H1 (cell line): Measurements from ENCODE around the gene INPP4B. TPM values are rescaled to one million over a fixed set of nuclear protein-coding genes. Genes with fewer than 3 reads are reported as not detected.

Experiments used
- CTCF ChIA-PET: fragments of 300-600 bp; sonication (Branson Sonifier 250); formaldehyde crosslinking; loops from one replicate; lab custom pipeline; 2021; ENCODE audit not compliant: partially characterized antibody; lab: Charles Lee
- POLR2A ChIA-PET: fragments of 300-600 bp; sonication (Branson Sonifier 250); formaldehyde crosslinking; loops from one replicate; lab custom pipeline; 2021; ENCODE audit warnings: inconsistent platforms; ENCODE audit not compliant: partially characterized antibody; lab: Charles Lee
- DNase-seq, 2 experiments: peaks; one replicate each; pipeline versions ENCODE4 v3.0.0 to v3.0.0-alpha.2; 2010 to 2022; ENCODE audit warnings: low spot score in 2 of 2, low read depth in 1 of 2, mixed read lengths in 1 of 2
- FAIRE-seq: peaks from 2 replicates; lab custom pipeline; 2011; peaks lifted over from hg19 to GRCh38; lab: Jason Lieb, UNC
- H2AFZ ChIP-seq: 2 replicates; pipeline ENCODE4 v1.8.1; 2012; ENCODE audit warnings: low read length, inconsistent platforms
- H2AK5ac ChIP-seq: 2 replicates; pipeline ENCODE4 v1.6.1; 2013; ENCODE audit warnings: low read depth, low read length
- H2BK120ac ChIP-seq: replicated peaks from 2 replicates; pipeline ENCODE3; 2013; ENCODE audit warnings: low read depth, low read length, inconsistent platforms
- H2BK12ac ChIP-seq: 2 replicates; pipeline ENCODE4 v1.6.1; 2013; ENCODE audit warnings: low read depth, low read length
- H2BK15ac ChIP-seq: 2 replicates; pipeline ENCODE4 v1.6.1; 2013; ENCODE audit warnings: low read length
- H2BK20ac ChIP-seq: 2 replicates; pipeline ENCODE4 v1.6.1; 2013; ENCODE audit warnings: low read length
- H2BK5ac ChIP-seq: 2 replicates; pipeline ENCODE4 v1.6.1; 2013; ENCODE audit warnings: low read depth, low read length
- H3K14ac ChIP-seq: 2 replicates; pipeline ENCODE4 v1.6.1; 2013; ENCODE audit warnings: inconsistent platforms; ENCODE audit not compliant: insufficient read length
- H3K18ac ChIP-seq: 2 replicates; pipeline ENCODE4 v1.6.1; 2013; ENCODE audit warnings: low read length; ENCODE audit errors: extremely low read depth
- H3K23ac ChIP-seq: 2 replicates; pipeline ENCODE4 v1.6.1; 2013; ENCODE audit warnings: inconsistent platforms; ENCODE audit not compliant: insufficient read length
- H3K23me2 ChIP-seq: 2 replicates; pipeline ENCODE4 v1.6.1; 2013; ENCODE audit warnings: low read depth, low read length
- H3K27ac ChIP-seq: 2 replicates; pipeline ENCODE4 v1.6.1; 2011; ENCODE audit warnings: low read depth, low read length, inconsistent platforms
- H3K27me3 ChIP-seq, 4 experiments: replicated peaks in 1 of 4; 1 replicate in 1 of 4; 2 replicates in 3 of 4; pipeline versions ENCODE4 v1.6.1 to v1.8.1; 2011 to 2013; ENCODE audit warnings: low read length in 3 of 4, mild to moderate bottlenecking in 3 of 4, inconsistent platforms in 2 of 4, mixed read lengths in 2 of 4, moderate library complexity in 1 of 4; ENCODE audit not compliant: control insufficient read depth in 3 of 4, insufficient read depth in 3 of 4; ENCODE audit errors: extremely low read depth in 1 of 4
- H3K36me3 ChIP-seq, 4 experiments: 2 replicates each; pipeline versions ENCODE4 v1.6.1 to v1.8.1; 2011 to 2013; ENCODE audit warnings: mild to moderate bottlenecking in 4 of 4, low read length in 3 of 4, moderate library complexity in 2 of 4, control low read depth in 1 of 4, inconsistent platforms in 1 of 4; ENCODE audit not compliant: insufficient read depth in 4 of 4, control insufficient read depth in 2 of 4
- H3K4ac ChIP-seq: replicated peaks from 2 replicates; pipeline ENCODE3; 2013; ENCODE audit warnings: low read length, low read depth, mixed read lengths, inconsistent platforms; ENCODE audit not compliant: insufficient read length
- H3K4me1 ChIP-seq, 4 experiments: replicated peaks in 1 of 4; 1 replicate in 1 of 4; 2 replicates in 3 of 4; pipeline versions ENCODE4 v1.6.1 to v1.8.1; 2011 to 2013; ENCODE audit warnings: low read length in 3 of 4, inconsistent platforms in 2 of 4, mixed read lengths in 1 of 4; ENCODE audit not compliant: insufficient read depth in 4 of 4, control insufficient read depth in 3 of 4
- H3K4me2 ChIP-seq, 2 experiments: 2 replicates each; pipeline versions ENCODE4 v1.6.1 to v1.8.1; 2011 to 2013; ENCODE audit warnings: low read depth in 2 of 2, low read length in 2 of 2, control low read depth in 1 of 2, inconsistent platforms in 1 of 2, mild to moderate bottlenecking in 1 of 2; ENCODE audit not compliant: insufficient read depth in 1 of 2
- H3K4me3 ChIP-seq, 4 experiments: fragments of 200-600, 300-600 bp in 1 of 4; sonication (generic), shearing (Covaris generic), sonication (Bioruptor Twin) in 1 of 4; 2 replicates each; pipeline versions ENCODE4 v1.5.1 to v1.8.1; 2011 to 2016; ENCODE audit warnings: low read length in 4 of 4, low read depth in 3 of 4, control low read depth in 2 of 4, inconsistent platforms in 2 of 4, mild to moderate bottlenecking in 2 of 4, mixed read lengths in 1 of 4, moderate library complexity in 1 of 4; ENCODE audit not compliant: insufficient read depth in 2 of 4; ENCODE audit errors: extremely low read depth in 1 of 4
- H3K56ac ChIP-seq: replicated peaks from 2 replicates; pipeline ENCODE3; 2013; ENCODE audit warnings: low read depth, mild to moderate bottlenecking, mixed read lengths, low read length, inconsistent platforms; ENCODE audit not compliant: insufficient read length
- H3K79me1 ChIP-seq: 2 replicates; pipeline ENCODE4 v1.6.1; 2013; ENCODE audit warnings: low read depth, low read length, control low read depth
- H3K79me2 ChIP-seq, 2 experiments: 2 replicates each; pipeline versions ENCODE4 v1.6.1 to v1.8.1; 2012 to 2013; ENCODE audit warnings: low read length in 2 of 2, mild to moderate bottlenecking in 2 of 2, inconsistent platforms in 1 of 2; ENCODE audit not compliant: insufficient read depth in 2 of 2, control insufficient read depth in 1 of 2
- H3K9ac ChIP-seq, 4 experiments: replicated peaks in 1 of 4; 1 replicate in 1 of 4; 2 replicates in 3 of 4; pipeline versions ENCODE4 v1.6.1 to v1.8.1; 2011 to 2013; ENCODE audit warnings: low read depth in 3 of 4, low read length in 3 of 4, control low read depth in 2 of 4, mild to moderate bottlenecking in 2 of 4, moderate library complexity in 2 of 4, inconsistent platforms in 1 of 4; ENCODE audit errors: extremely low read depth in 1 of 4
- H3K9me3 ChIP-seq, 2 experiments: 2 replicates each; pipeline versions ENCODE4 v1.6.1 to v1.8.1; 2012 to 2013; ENCODE audit warnings: mild to moderate bottlenecking in 2 of 2, moderate library complexity in 2 of 2, control low read depth in 1 of 2, inconsistent platforms in 1 of 2, low read depth in 1 of 2, low read length in 1 of 2, mixed read lengths in 1 of 2; ENCODE audit not compliant: insufficient read depth in 2 of 2
- H4K20me1 ChIP-seq, 2 experiments: replicated peaks in 1 of 2; 2 replicates each; pipeline versions ENCODE3 to v1.8.1; 2011 to 2013; ENCODE audit warnings: inconsistent platforms in 2 of 2, low read length in 2 of 2, mild to moderate bottlenecking in 1 of 2; ENCODE audit not compliant: insufficient read depth in 2 of 2, control insufficient read depth in 1 of 2
- H4K5ac ChIP-seq: 2 replicates; pipeline ENCODE4 v1.6.1; 2013; ENCODE audit warnings: low read length, low read depth, mixed read lengths, inconsistent platforms; ENCODE audit not compliant: insufficient read length
- H4K8ac ChIP-seq: 2 replicates; pipeline ENCODE4 v1.8.0; 2013; ENCODE audit warnings: mild to moderate bottlenecking, moderate library complexity, low read length, inconsistent platforms; ENCODE audit not compliant: insufficient read depth; ENCODE audit errors: extremely low read depth
- H4K91ac ChIP-seq: replicated peaks from 2 replicates; pipeline ENCODE3; 2013; ENCODE audit warnings: low read length, mixed read lengths, inconsistent platforms; ENCODE audit not compliant: insufficient read length
- ATF2 ChIP-seq: IDR thresholded peaks from 2 replicates; pipeline ENCODE4 v1.6.1; 2012; ENCODE audit warnings: low read length, inconsistent platforms
- HDAC2 ChIP-seq, 2 experiments: fragments of 300-600 bp in 1 of 2; sonication (generic) in 1 of 2; IDR thresholded peaks; 2 replicates each; pipeline ENCODE4 v1.6.1; 2011 to 2012; ENCODE audit warnings: low read depth in 2 of 2, low read length in 2 of 2, mild to moderate bottlenecking in 2 of 2, moderate library complexity in 2 of 2, borderline replicate concordance in 1 of 2, inconsistent platforms in 1 of 2
- SAP30 ChIP-seq: fragments of 300-600 bp; sonication (generic); IDR thresholded peaks from 2 replicates; pipeline ENCODE4 v1.7.1; 2012; ENCODE audit warnings: low read length, moderate library complexity, mild to moderate bottlenecking, inconsistent platforms; ENCODE audit not compliant: insufficient read depth, insufficient replicate concordance
- ZNF274 ChIP-seq: IDR thresholded peaks from 2 replicates; pipeline ENCODE4 v1.7.0; 2012; ENCODE audit warnings: low read length, borderline replicate concordance; ENCODE audit errors: extremely low read depth
- WGBS, 2 experiments: shearing (Covaris generic) in 1 of 2; methylation state at CpG; one replicate each; pipeline versions ENCODE4 v1.1.6 to v1.1.7; 2013 to 2015; ENCODE audit warnings: low lambda C conversion rate in 2 of 2, mixed read lengths in 2 of 2, inconsistent platforms in 1 of 2, low coverage in 1 of 2, missing lambda C conversion rate in 1 of 2; ENCODE audit not compliant: insufficient replicate concordance in 2 of 2, insufficient coverage in 1 of 2, insufficient read length in 1 of 2; ENCODE audit errors: extremely low coverage in 1 of 2, missing lambda C conversion rate in 1 of 2; 5-methylcytosine and 5-hydroxymethylcytosine counted together
- polyA plus RNA-seq, 7 experiments: library from polyadenylated mRNA; depleted of rRNA in 3 of 7; stranded (reverse) in 5 of 7; unstranded in 2 of 7; fragments of >200 nt in 5 of 7; fragments of 200-250 nt in 2 of 7; gene quantifications; 1 replicate in 5 of 7; 2 replicates in 1 of 7; 4 replicates in 1 of 7; pipeline versions ENCODE4 v1.2.1 to v1.2.3, GENCODE V29; 2011 to 2013; ENCODE audit warnings: missing spikeins in 2 of 7, mixed read lengths in 2 of 7
- total RNA-seq: library from RNA; stranded (reverse); fragmentation: NEBNext Ultra II Directional; extraction: Animal tissue kit (Norgen Biotek cat#: 25700); gene quantifications from 2 replicates; pipeline ENCODE4 v1.2.1, GENCODE V29; 2021

INPP4B gene
- total and polyA plus RNA-seq, 2 of the 8 experiments (the other 6 are each of a cell fraction or from before 2014, with no cell fraction given) = 0.11 to 0.54 TPM

GRCh38 chr4:142463206-142463605 is 382.9 kb downstream of the INPP4B start:
- WGBS, 2 experiments = 81% methylated on average over 2 of the region's 2 CpGs; no CpG with 5 or more reads in 1 of the 2 experiments
- no peak overlapping the region for H3K18ac ChIP-seq
- H3K4me1 ChIP-seq = peaks cover 0 to 3% (median 0%) of the 10 kb centered on the region in 4 experiments; a peak in 1 of 7 replicates
- H4K5ac ChIP-seq = no peak overlapping the region
- H2BK5ac ChIP-seq = no peak overlapping the region
- H3K27ac ChIP-seq = no peak overlapping the region
- no peak overlapping the region for H3K4me2 ChIP-seq
- no peak overlapping the region for H2BK20ac ChIP-seq
- no peak overlapping the region for H2BK12ac ChIP-seq
- TF ChIP-seq HDAC2 (IDR thresholded peaks at IDR 0.05; ENCODE audit: borderline replicate concordance in 1 of 2, low read depth in 2 of 2, low read length in 2 of 2) (no peak), SAP30 (no peak), ATF2 (no peak), ZNF274 (no peak)
- TF ChIP-seq, all 59 proteins: peak for 0
- Histone ChIP-seq H3K23me2 (no peaks in the 10 kb centered on the region), H2BK120ac (no peak overlapping the region), H3K14ac (no peak overlapping the region), H3K9me3 (no peaks in the 10 kb centered on the region), H3K56ac (no peak overlapping the region), H3K4me3 (no peak overlapping the region), H2BK15ac (no peak overlapping the region), H3K27me3 (no peaks in the 10 kb centered on the region), H3K4ac (no peak overlapping the region), H4K91ac (no peak overlapping the region), H4K8ac (no peak overlapping the region), H3K9ac (no peak overlapping the region), H2AK5ac (no peak overlapping the region), H3K36me3 (no peaks in the 10 kb centered on the region), H3K79me2 (no peaks in the 10 kb centered on the region), H3K23ac (no peak overlapping the region), H3K79me1 (no peaks in the 10 kb centered on the region), H4K20me1 (no peaks in the 10 kb centered on the region), H2AFZ (no peak overlapping the region)
- ChIA-PET POLR2A (no interaction called here), CTCF (interaction anchor here (0.9 to 1.5 kb wide), 2 partner anchors 23 to 110 kb away, joined by 3 read pairs; no protein-coding TSS in a partner anchor)
- FAIRE-seq (no peak), DNase-seq (no peak)
